Skeletal muscle cell (primary cell): ENCODE results near the gene TCERG1L.
"Not testable (repeated sequence)": the region's sequence is repeated elsewhere in the genome, so short reads cannot be mapped to it uniquely, and the experiment has no call there.

ENCODE experiments used
- DNase-seq: peaks from one replicate; pipeline ENCODE4 v3.0.0-alpha.2; 2010; ENCODE audit warnings: low read depth
- H3K4me3 ChIP-seq: 2 replicates; pipeline ENCODE4 v1.5.1; 2011; ENCODE audit warnings: low read depth, mild to moderate bottlenecking, control low read depth, low read length, moderate library complexity

TCERG1L gene

DNA sequence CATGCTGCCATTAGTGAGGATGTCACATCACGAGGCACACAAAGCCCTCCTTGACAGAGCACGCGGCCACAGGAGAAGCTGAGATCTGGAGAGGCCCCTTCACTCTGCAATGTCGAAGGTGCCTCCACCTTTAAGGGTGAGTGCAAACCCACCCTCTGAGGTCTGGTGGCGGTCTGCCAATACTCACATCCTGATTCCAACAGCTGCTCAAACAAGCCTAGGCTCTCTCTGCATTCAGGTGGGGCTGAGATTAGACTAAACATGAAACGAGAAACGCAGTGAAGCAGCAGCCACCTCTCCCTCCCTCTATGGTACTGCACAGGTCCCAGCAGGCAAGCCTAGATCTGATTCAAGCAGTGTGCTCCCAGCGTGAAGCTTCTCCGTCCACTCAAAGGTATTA, 151.8 kb downstream of the TCERG1L start:
- H3K4me3 ChIP-seq: no peak overlapping the region

DNA sequence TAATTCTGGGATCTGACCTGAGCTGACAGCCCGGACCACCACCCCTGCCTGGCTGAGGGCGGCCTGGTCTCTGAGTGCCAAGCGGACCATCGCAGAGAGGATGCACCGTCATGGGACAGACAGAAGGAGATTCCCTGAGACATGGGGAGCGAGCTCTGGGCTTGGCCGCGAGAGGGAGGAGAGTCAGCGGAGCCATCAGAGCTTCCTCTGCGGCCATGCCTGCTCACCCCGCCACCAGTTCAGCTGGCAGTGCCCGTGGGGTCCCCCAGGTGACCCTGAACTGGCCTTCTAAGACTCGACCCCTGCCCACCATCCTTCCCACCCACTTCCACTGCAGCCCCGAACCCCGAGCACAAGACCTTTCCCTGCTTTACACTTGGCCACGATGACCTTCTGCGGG, 152.8 kb downstream of the TCERG1L start:
- H3K4me3 ChIP-seq: no peak overlapping the region
- no peak for DNase-seq

More for the DNA sequence above, 151.8 kb downstream of the TCERG1L start:
- DNase-seq: no peak

- DNase-seq: no peak
- no peak overlapping the region for H3K4me3 ChIP-seq
Observed at GRCh38 chr10:131157899-131158298, 153.6 kb downstream of the TCERG1L start.

GRCh38 chr10:131155876-131156230, 155.7 kb downstream of the TCERG1L start:
- H3K4me3 ChIP-seq: no peak overlapping the region
- no peak for DNase-seq

DNA sequence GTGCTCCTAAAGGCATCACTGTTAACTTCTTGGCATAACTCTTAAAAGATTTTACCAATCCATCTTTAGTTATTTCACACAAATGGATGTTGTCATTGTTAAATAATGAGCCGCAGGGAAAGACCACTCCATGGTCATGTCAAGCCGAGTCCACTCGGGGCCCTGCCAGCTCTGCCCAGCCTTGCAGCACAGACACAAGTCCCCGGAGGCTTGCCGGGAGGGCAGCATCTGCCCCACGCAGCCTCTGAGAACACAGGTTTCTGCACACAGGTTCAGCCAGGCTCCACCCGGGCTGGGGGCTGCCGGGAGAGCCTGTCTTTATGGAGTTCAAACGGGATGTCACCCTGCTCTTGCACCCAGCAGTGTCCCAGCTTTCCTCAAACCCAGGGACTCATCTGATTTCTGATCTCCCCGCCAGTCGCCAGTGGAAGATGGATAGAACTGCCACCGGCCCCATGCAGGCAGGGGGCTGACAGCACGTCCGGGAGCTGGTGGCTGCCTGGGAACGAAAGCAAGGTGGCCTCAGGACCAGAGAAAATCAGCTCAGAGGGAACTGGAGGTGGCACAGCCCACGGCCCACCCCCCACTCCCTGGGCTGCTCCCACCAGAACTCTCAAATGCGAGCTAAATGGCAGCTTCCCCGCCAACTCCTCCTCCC, 156.2 kb downstream of the TCERG1L start:
- no peak for DNase-seq

GRCh38 chr10:131154306-131155025, 157.1 kb downstream of the TCERG1L start:
- DNase-seq: no peak
- no peak overlapping the region for H3K4me3 ChIP-seq

More for the DNA sequence above, 156.2 kb downstream of the TCERG1L start:
- H3K4me3 ChIP-seq: no peak overlapping the region

GRCh38 chr10:131152456-131152855, 159.1 kb downstream of the TCERG1L start:
- DNase-seq: not testable (repeated sequence)

GRCh38 chr10:131150126-131150525, 161.4 kb downstream of the TCERG1L start:
- no peak overlapping the region for H3K4me3 ChIP-seq
- no peak for DNase-seq

More at GRCh38 chr10:131152456-131152855, 159.1 kb downstream of the TCERG1L start:
- not testable (repeated sequence) for H3K4me3 ChIP-seq

DNA sequence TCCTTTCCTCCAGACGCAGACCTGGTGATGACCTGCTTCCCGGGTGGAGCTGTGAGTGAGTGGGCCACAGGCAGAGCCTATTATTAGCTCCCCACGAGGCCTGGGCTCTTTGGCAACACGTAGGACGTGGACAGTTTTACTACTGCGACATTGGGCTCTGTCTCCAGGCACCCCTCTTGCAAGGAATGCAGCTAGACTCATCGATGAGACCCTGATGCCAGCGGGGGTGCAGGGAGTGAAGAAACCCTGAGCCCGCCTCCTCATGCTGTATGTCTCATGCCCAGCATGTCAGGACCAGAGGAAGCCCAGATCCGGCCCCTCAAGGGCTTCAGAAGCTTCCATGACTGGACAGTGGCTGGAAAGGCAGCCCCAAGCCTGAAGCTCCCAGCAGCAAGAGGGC, 161.9 kb downstream of the TCERG1L start:
- no peak overlapping the region for H3K4me3 ChIP-seq
- DNase-seq: no peak

DNA sequence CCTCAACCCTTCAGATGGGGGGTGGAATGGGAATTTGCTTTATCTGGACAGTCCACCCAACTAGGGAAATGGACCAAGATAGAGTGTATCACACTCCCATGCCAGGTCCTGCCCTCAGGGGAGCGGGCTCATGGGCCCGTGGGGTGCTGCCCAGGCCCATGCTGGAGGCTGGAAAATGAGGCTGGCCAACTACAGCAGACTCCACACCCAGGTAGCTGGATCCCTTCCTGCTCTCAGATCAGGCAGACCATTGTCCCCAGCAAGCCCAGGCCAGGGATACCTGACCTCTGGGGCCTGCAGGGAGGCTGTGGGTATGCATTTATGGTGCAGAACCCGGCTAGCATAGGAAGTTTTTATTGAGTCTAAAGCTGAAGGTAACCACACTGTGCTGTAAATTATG, 162.4 kb downstream of the TCERG1L start:
- no peak for DNase-seq
- no peak overlapping the region for H3K4me3 ChIP-seq

GRCh38 chr10:131148270-131148669, 163.3 kb downstream of the TCERG1L start:
- no peak for DNase-seq
- H3K4me3 ChIP-seq: no peak overlapping the region

- no peak for DNase-seq
- H3K4me3 ChIP-seq: no peak overlapping the region
Observed at GRCh38 chr10:131147301-131147975, 164.1 kb downstream of the TCERG1L start.

- no peak overlapping the region for H3K4me3 ChIP-seq
- DNase-seq: no peak
Observed at GRCh38 chr10:131146790-131147189, 164.7 kb downstream of the TCERG1L start.

GRCh38 chr10:131145756-131146155, 165.8 kb downstream of the TCERG1L start:
- DNase-seq: no peak
- no peak overlapping the region for H3K4me3 ChIP-seq

- DNase-seq: no peak
- H3K4me3 ChIP-seq: no peak overlapping the region
Observed at GRCh38 chr10:131144711-131145375, 166.7 kb downstream of the TCERG1L start.

- no peak for DNase-seq
- H3K4me3 ChIP-seq: no peak overlapping the region
Observed at GRCh38 chr10:131144196-131144595, 167.3 kb downstream of the TCERG1L start.

GRCh38 chr10:131143425-131144165, 167.9 kb downstream of the TCERG1L start:
- no peak for DNase-seq
- no peak overlapping the region for H3K4me3 ChIP-seq

- no peak for DNase-seq
- no peak overlapping the region for H3K4me3 ChIP-seq
Observed at GRCh38 chr10:131142517-131143380, 168.8 kb downstream of the TCERG1L start.
